Esophagus (tissue), 2 donors: ENCODE measurements around the gene TAF7. TPM values are rescaled to one million over a fixed set of nuclear protein-coding genes. Genes with fewer than 3 reads are reported as not detected.
A peak's percentile ranks its signal among the peaks of the same experiment; 100 is the strongest.

Experiments used
- H3K27ac ChIP-seq, 2 donors: one replicate each; pipeline ENCODE4 v1.5.1; 2013; ENCODE audit warnings: low read depth in 2 of 2, mild to moderate bottlenecking in 2 of 2, inconsistent platforms in 1 of 2, low read length in 1 of 2, moderate library complexity in 1 of 2
- H3K27me3 ChIP-seq, 2 donors: one replicate each; pipeline ENCODE4 v1.6.1; 2013; ENCODE audit warnings: low read length in 2 of 2, control low read depth in 1 of 2, mild to moderate bottlenecking in 1 of 2; ENCODE audit not compliant: insufficient read depth in 2 of 2, control insufficient read depth in 1 of 2
- H3K36me3 ChIP-seq, 2 donors: one replicate each; pipeline ENCODE4 v1.6.1; 2013; ENCODE audit warnings: low read length in 1 of 2; ENCODE audit not compliant: control insufficient read depth in 2 of 2, insufficient read depth in 2 of 2
- H3K4me1 ChIP-seq, 2 donors: one replicate each; pipeline ENCODE4 v1.6.1; 2013; ENCODE audit warnings: low read length in 1 of 2; ENCODE audit not compliant: control insufficient read depth in 2 of 2, insufficient read depth in 2 of 2
- H3K4me3 ChIP-seq, 2 donors: one replicate each; pipeline ENCODE4 v1.5.1; 2013; ENCODE audit warnings: low read length in 2 of 2, mild to moderate bottlenecking in 2 of 2, low read depth in 1 of 2, moderate library complexity in 1 of 2
- H3K9me3 ChIP-seq, 2 donors: one replicate each; pipeline ENCODE4 v1.6.1; 2013; ENCODE audit warnings: mild to moderate bottlenecking in 2 of 2, low read depth in 1 of 2, low read length in 1 of 2, moderate library complexity in 1 of 2; ENCODE audit not compliant: control insufficient read depth in 2 of 2, insufficient read depth in 1 of 2
- WGBS, 2 donors: extraction: QIAGEN DNeasy Blood & Tissue Kit; methylation state at CpG; one replicate each; pipeline ENCODE4 v1.1.7; 2013; 5-methylcytosine and 5-hydroxymethylcytosine counted together
- polyA plus RNA-seq, 2 donors: library from polyadenylated mRNA; stranded (reverse); fragments of 200-250 nt; gene quantifications; one replicate each; pipeline ENCODE4 v1.2.3, GENCODE V29; 2013
- donor health status: healthy with polysubstance abuse.
- donor health status: Bipolar disorder and iron deficiency.

Gene TAF7
- 10 to 100 TPM; 22.5 to 35.3 TPM for polyA plus RNA-seq

GRCh38 chr5:141320225-141321169, at the start of gene TAF7:
TAF7 (minus strand) TSS chr5:141320784; CDS start chr5:141320044, 740 bp downstream.
- H3K27me3 ChIP-seq = no peaks in the 10 kb centered on the region
- peaks cover 10 to 20% of the 10 kb centered on the region in 2 donors for H3K9me3 ChIP-seq
- peak within 1 kb of the TSS; percentile 74 to 77 for H3K4me3 ChIP-seq
- peak within 1 kb of the TSS; percentile 93 to 95 for H3K27ac ChIP-seq
- WGBS, 2 donors = 2% methylated on average over 67 of the region's 67 CpGs
- peaks cover 0 to 2% of the 10 kb centered on the region in 2 donors for H3K4me1 ChIP-seq
- H3K36me3 ChIP-seq = peaks cover 4 to 5% of the 10 kb centered on the region in 2 donors

- H3K9me3 ChIP-seq = peaks cover 38 to 47% of the 10 kb centered on the region in 2 donors
- no peak overlapping the region for H3K27ac ChIP-seq
- H3K4me1 ChIP-seq = peaks cover 0 to 4% of the 10 kb centered on the region in 2 donors
- WGBS, 2 donors = 35 to 43% methylated on average over 45 to 46 of the region's 46 CpGs
- H3K27me3 ChIP-seq = peaks cover 0 to 7% of the 10 kb centered on the region in 2 donors
- no peak overlapping the region for H3K4me3 ChIP-seq
- no peaks in the 10 kb centered on the region for H3K36me3 ChIP-seq
These were observed 45.7 kb upstream of the TAF7 start for GRCh38 chr5:141366016-141366896.

- Histone ChIP-seq H3K4me3 (peak within 1 kb of the TSS in 1 of 2 donors; percentile 19), H3K27ac (no peak within 1 kb of the TSS), H3K27me3 (peaks cover 0 to 5% of the 10 kb centered on the region in 2 donors), H3K36me3 (no peaks in the 10 kb centered on the region), H3K4me1 (peaks cover 0 to 4% of the 10 kb centered on the region in 2 donors), H3K9me3 (peaks cover 38 to 48% of the 10 kb centered on the region in 2 donors)
- WGBS, 2 donors = 21 to 22% methylated on average over 34 of the region's 34 CpGs
These were observed 43.5 kb upstream of the TAF7 start, which contains the start of gene PCDHGA5 for GRCh38 chr5:141363952-141364660. PCDHGA5 (plus strand) TSS chr5:141364162; CDS start chr5:141364331, 169 bp downstream.

- Histone ChIP-seq H3K36me3 (no peaks in the 10 kb centered on the region), H3K4me1 (peaks cover 0 to 4% of the 10 kb centered on the region in 2 donors), H3K9me3 (peaks cover 38 to 51% of the 10 kb centered on the region in 2 donors), H3K27ac (no peak overlapping the region), H3K4me3 (no peak overlapping the region), H3K27me3 (peaks cover 0 to 5% of the 10 kb centered on the region in 2 donors)
These were observed 42.1 kb upstream of the TAF7 start for GRCh38 chr5:141362719-141363118.

- Histone ChIP-seq H3K27me3 (peaks cover 0 to 5% of the 10 kb centered on the region in 2 donors), H3K9me3 (peaks cover 38 to 59% of the 10 kb centered on the region in 2 donors), H3K36me3 (no peaks in the 10 kb centered on the region), H3K4me3 (no peak overlapping the region), H3K27ac (no peak overlapping the region), H3K4me1 (peaks cover 0 to 4% of the 10 kb centered on the region in 2 donors)
- WGBS, 2 donors = 36 to 45% methylated on average over 15 of the region's 15 CpGs
These were observed 40.1 kb upstream of the TAF7 start for GRCh38 chr5:141360685-141361084.

- no peaks in the 10 kb centered on the region for H3K36me3 ChIP-seq
- peaks cover 0 to 4% of the 10 kb centered on the region in 2 donors for H3K4me1 ChIP-seq
- H3K9me3 ChIP-seq = peaks cover 41 to 59% of the 10 kb centered on the region in 2 donors
- H3K4me3 ChIP-seq = peak within 1 kb of the TSS; percentile 18 to 40
- 19 to 21% methylated on average over 24 of the region's 24 CpGs for WGBS, 2 donors
- peaks cover 0 to 5% of the 10 kb centered on the region in 2 donors for H3K27me3 ChIP-seq
- no peak within 1 kb of the TSS for H3K27ac ChIP-seq
These were observed 39.3 kb upstream of the TAF7 start, which contains the start of gene PCDHGB2 for GRCh38 chr5:141359790-141360426. PCDHGB2 (plus strand) TSS chr5:141359994; CDS start chr5:141360136, 142 bp downstream.

GRCh38 chr5:141356950-141357349, 36.4 kb upstream of the TAF7 start:
- Histone ChIP-seq H3K9me3 (peaks cover 33 to 53% of the 10 kb centered on the region in 2 donors), H3K36me3 (no peaks in the 10 kb centered on the region), H3K4me1 (peaks cover 0 to 4% of the 10 kb centered on the region in 2 donors), H3K27me3 (peaks cover 0 to 5% of the 10 kb centered on the region in 2 donors), H3K27ac (no peak overlapping the region), H3K4me3 (no peak overlapping the region)
- WGBS, 2 donors = 45 to 52% methylated on average over 19 of the region's 19 CpGs

GRCh38 chr5:141356133-141356532, 35.5 kb upstream of the TAF7 start:
- H3K27ac ChIP-seq = no peak overlapping the region
- WGBS, 2 donors = 65 to 71% methylated on average over 5 of the region's 5 CpGs
- H3K36me3 ChIP-seq = no peaks in the 10 kb centered on the region
- H3K4me1 ChIP-seq = no peaks in the 10 kb centered on the region
- H3K4me3 ChIP-seq = no peak overlapping the region
- H3K27me3 ChIP-seq = peaks cover 0 to 5% of the 10 kb centered on the region in 2 donors
- peaks cover 33 to 53% of the 10 kb centered on the region in 2 donors for H3K9me3 ChIP-seq
